ENCODE results near the gene ROBO2.

ROBO2 gene

GRCh38 chr3:77699125-77699691 is 659.3 kb downstream of the ROBO2 start:
- DNase-seq (ENCODE audit: low read depth) = no peak
- no peak overlapping the region for H3K4me3 ChIP-seq (ENCODE audit: low read depth, low read length)
- TF ChIP-seq, protein P1, sequence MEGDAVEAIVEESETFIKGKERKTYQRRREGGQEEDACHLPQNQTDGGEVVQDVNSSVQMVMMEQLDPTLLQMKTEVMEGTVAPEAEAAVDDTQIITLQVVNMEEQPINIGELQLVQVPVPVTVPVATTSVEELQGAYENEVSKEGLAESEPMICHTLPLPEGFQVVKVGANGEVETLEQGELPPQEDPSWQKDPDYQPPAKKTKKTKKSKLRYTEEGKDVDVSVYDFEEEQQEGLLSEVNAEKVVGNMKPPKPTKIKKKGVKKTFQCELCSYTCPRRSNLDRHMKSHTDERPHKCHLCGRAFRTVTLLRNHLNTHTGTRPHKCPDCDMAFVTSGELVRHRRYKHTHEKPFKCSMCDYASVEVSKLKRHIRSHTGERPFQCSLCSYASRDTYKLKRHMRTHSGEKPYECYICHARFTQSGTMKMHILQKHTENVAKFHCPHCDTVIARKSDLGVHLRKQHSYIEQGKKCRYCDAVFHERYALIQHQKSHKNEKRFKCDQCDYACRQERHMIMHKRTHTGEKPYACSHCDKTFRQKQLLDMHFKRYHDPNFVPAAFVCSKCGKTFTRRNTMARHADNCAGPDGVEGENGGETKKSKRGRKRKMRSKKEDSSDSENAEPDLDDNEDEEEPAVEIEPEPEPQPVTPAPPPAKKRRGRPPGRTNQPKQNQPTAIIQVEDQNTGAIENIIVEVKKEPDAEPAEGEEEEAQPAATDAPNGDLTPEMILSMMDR (IDR thresholded peaks at IDR 0.05; ENCODE audit: control insufficient read depth, extremely low read depth, insufficient read depth) = no peak
